A673 (cell line): ENCODE results near the gene FUT8.

ENCODE experiments used
- CTCF ChIP-seq: fragments of 300-800, 200-600 bp; sonication (generic); conservative IDR thresholded peaks from 2 replicates; pipeline ENCODE4 v1.5.1; 2017; ENCODE audit warnings: low read depth, mild to moderate bottlenecking, antibody characterized with exemption, low read length, moderate library complexity, mixed read lengths
- EZH2 ChIP-seq: fragments of 200-600 bp; sonication (generic); IDR thresholded peaks from 2 replicates; pipeline ENCODE4 v1.6.1; 2017; ENCODE audit warnings: borderline replicate concordance, low read depth, mild to moderate bottlenecking, mixed read lengths, antibody characterized with exemption, low read length; ENCODE audit not compliant: poor library complexity, severe bottlenecking

- TF ChIP-seq CTCF (no peak), EZH2 (no peak)
These were observed 226.7 kb downstream of the FUT8 start for GRCh38 chr14:65639216-65639615.
